GM13976 (cell line): ENCODE results near the gene TSC22D3.

ENCODE experiments used
- DNase-seq: peaks from one replicate; pipeline ENCODE4 v3.0.0; 2012; ENCODE audit warnings: low spot score
- in situ Hi-C: fragments of 300-500 bp; cut with MboI; formaldehyde crosslinking; loops from one replicate; pipeline ENCODE4 v1.12.0; 2022; ENCODE audit warnings: low sequenced_read_pairs, mixed read lengths, inconsistent platforms; ENCODE audit not compliant: unreplicated experiment
- TF ChIP-seq, protein P1 (sequence below): IDR thresholded peaks from 2 replicates; pipeline ENCODE4 v1.5.1; 2012; ENCODE audit warnings: borderline replicate concordance, mild to moderate bottlenecking; ENCODE audit not compliant: insufficient read depth; ENCODE audit errors: extremely low read depth, missing control alignments, control extremely low read depth

TSC22D3 gene

DNA sequence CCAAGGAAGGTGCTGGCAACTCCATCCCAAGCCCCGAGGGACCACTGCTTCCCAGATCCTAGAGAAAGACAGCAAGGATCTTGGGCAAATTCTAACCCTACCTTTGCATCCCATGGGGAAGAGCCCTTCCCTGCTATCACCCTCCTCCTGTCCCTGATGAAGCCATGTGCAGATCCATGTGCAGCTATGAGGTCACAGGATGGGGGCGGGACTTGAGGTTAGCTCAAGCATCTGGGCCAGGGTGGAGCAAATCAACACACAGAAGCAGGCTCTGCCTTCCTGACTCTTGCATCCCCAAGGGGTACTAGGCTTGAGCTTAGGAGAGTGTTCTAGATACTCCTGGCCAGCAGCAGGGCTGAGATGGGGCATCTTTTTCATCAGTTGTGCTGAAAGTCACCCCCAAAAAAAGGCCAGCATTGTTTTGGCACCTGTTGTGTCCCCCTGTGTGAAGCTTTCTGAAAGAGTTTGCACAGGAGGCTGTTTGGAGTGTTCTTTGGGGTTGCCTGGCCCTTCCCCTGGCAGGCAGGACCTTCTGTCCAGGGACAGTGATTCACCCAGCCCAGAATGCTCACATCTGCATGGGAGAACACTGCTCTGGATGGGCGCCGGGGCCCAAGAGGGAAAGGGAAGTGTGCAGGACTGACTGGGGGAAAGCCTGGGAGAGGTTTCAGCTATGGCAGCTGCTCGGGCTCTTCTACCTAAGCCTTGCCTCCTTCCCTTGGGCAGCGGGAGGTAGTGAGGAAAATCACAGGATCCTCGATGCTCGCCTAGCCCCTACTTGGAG, 96.4 kb downstream of the TSC22D3 start:
- DNase-seq: no peak
- in situ Hi-C loops: no loop called here
- TF ChIP-seq, protein P1, sequence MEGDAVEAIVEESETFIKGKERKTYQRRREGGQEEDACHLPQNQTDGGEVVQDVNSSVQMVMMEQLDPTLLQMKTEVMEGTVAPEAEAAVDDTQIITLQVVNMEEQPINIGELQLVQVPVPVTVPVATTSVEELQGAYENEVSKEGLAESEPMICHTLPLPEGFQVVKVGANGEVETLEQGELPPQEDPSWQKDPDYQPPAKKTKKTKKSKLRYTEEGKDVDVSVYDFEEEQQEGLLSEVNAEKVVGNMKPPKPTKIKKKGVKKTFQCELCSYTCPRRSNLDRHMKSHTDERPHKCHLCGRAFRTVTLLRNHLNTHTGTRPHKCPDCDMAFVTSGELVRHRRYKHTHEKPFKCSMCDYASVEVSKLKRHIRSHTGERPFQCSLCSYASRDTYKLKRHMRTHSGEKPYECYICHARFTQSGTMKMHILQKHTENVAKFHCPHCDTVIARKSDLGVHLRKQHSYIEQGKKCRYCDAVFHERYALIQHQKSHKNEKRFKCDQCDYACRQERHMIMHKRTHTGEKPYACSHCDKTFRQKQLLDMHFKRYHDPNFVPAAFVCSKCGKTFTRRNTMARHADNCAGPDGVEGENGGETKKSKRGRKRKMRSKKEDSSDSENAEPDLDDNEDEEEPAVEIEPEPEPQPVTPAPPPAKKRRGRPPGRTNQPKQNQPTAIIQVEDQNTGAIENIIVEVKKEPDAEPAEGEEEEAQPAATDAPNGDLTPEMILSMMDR: no peak

DNA sequence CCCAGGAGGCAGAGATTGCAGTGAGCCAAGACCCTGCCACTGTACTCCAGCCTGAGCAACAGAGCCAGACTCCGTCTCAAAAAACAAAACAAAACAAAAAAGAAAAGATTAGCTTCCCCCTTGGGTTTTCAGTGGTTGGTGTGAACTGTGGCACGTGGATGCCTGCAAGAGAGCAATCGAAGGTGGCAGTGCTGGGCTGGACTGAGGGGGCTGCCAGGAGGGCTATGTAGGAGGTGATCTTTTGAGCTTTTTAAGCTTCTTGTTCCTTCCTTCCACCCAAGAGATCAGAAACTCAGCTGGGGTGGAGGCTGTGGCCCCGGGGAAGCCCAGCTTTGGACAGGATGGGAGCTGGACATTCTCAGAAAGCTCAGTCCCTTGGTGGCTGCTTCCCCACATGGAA, 97.7 kb downstream of the TSC22D3 start:
- in situ Hi-C loops: no loop called here
- no peak for DNase-seq
- TF ChIP-seq, protein P1: no peak

DNA sequence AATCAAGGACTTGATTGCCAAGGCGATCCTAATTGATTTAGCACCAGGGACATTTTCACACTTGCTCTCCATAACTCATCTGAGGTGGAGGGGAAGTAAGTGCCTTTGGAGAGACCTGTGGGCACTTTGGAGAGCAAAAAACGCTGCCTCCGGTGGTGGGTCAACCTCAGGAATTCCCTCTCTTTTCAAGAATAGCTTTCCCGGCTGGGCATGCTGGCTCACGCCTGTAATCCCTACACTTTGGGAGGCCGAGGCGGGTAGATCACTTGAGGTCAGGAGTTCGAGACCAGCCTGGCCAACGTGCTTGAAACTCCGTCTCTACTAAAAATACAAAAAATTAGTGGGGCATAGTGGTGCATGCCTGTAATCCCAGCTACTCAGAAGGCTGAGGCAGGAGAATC, 98.1 kb downstream of the TSC22D3 start:
- TF ChIP-seq, protein P1: no peak
- in situ Hi-C loops: no loop called here
- DNase-seq: no peak

DNA sequence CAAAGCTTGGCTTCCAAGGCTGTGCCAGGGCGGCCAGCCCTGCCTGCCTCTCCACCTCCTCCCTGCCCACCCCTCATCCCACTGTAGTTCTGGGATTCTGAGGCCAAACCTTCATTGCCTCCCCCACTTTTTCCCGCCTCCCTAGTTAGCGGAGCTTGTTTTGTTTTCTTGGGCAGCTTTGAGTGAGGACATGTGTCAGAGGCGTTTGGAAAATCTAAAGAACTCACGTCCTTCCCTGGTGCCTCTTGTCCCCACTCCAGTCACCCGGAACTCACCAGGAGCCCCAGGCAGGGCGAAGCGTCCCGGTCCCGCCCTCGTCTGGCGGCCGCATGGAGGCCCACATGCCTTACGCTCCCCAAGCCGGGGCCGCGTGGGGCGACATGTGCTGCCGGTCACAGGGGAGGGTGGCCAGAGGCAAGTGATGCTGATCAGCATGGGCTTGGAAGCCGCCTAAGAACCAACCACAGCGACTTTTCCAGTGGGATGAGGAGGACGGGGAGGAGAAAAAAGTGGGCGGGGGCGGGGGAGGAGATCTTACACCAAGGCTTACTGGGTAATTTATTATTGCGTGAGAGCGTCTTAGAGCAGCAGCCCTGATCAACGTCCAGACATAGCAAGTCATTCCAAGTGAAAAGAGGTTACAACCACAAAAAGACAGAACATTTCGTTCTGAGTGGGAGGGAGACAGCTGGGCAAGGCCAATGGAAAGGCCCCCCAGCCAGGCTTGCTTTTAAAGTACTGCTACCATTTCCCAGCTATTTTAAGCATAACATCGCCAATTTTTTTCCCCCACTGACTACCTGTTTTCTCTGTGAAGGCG, 98.8 kb downstream of the TSC22D3 start:
- DNase-seq: no peak
- TF ChIP-seq, protein P1: no peak
- in situ Hi-C loops: no loop called here

DNA sequence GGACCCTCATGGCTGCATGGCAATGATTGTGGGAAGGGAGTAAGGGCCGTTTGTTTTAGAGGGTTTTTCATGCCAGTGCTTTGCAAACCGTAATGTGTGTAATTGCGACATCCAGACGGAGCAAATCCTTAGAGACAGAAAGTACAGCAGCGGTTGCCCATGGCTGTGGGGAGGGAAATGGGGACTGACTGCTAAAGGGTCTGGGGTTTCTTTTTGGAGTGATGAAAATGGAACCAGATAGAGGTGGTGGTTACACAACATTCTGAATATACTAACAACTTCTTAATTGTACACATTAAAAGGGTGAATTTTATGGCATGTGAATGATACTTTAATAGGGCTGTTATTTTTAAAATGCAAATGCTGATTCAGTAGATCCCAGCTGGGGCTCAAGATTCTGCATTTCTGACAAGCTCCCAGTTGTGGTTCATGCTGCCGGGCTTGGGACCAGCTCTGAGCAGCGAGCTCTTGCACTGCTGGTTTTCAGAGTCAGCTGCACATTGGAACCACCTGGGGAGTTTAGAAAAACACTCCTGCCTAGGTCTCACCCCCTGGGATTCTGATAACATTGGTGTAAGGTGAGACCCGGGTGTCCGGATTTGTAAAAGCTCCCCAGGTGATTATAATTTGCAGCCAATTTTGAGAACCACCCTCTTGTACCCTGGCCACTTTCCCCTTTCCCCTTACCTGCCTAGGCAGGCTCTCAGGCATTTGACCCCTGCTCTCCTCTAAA, 99.6 kb downstream of the TSC22D3 start:
- TF ChIP-seq, protein P1: no peak
- in situ Hi-C loops: no loop called here
- no peak for DNase-seq

DNA sequence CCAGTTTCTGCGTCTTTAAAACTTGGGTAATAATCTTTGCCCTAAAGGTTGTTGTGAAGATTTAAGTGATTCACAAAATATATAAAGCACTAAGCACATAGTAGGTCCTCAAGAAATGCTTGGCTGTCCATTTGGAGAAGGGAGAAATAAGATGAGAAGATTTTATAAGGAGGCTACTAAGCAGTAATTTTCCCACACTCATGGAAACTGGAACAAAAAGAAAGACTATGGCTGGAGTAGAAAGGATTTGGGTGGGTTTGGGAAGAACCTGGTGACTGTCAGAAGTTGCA, 100.3 kb downstream of the TSC22D3 start:
- TF ChIP-seq, protein P1: no peak
- no peak for DNase-seq
- in situ Hi-C loops: no loop called here
